Measurements from ENCODE around the gene TUBGCP6.

- no peak for TF ChIP-seq POLR2AphosphoS5 (IDR thresholded peaks at IDR 0.05)
- no peak for TF ChIP-seq CTCF (IDR thresholded peaks at IDR 0.05)
Measured at GRCh38 chr22:50213263-50213662, 31.6 kb downstream of the TUBGCP6 start.

Data from breast epithelium (tissue), 3 donors.